Globus pallidus (tissue), 1 donor: Measurements from ENCODE around the gene ACBD5.
A peak's percentile ranks its signal among the peaks of the same experiment; 100 is the strongest.
"Not testable (repeated sequence)": the region's sequence is repeated elsewhere in the genome, so short reads cannot be mapped to it uniquely, and the experiment has no call there.

Experiments
- DNase-seq: peaks from one replicate; pipeline ENCODE4 v3.0.0-alpha.2; 2015; ENCODE audit warnings: low spot score

Gene ACBD5

GRCh38 chr10:27241010-27241651, 534 bp upstream of the ACBD5 start:
- peak; percentile 48 for DNase-seq

- DNase-seq = not testable (repeated sequence)
Observed at GRCh38 chr10:27237531-27237930, 3.1 kb downstream of the ACBD5 start.

- DNase-seq = not testable (repeated sequence)
Observed at GRCh38 chr10:27236589-27237128, 3.9 kb downstream of the ACBD5 start.

- DNase-seq = no peak
Observed at GRCh38 chr10:27235706-27236105, 4.9 kb downstream of the ACBD5 start.

- DNase-seq = no peak
Observed at GRCh38 chr10:27230022-27230421, 10.6 kb downstream of the ACBD5 start.

- DNase-seq = no peak
Observed at GRCh38 chr10:27225642-27226257, 14.8 kb downstream of the ACBD5 start.

GRCh38 chr10:27225011-27225590, 15.5 kb downstream of the ACBD5 start:
- DNase-seq = no peak

- DNase-seq = peak; percentile 7
Observed at GRCh38 chr10:27223964-27224363, 16.6 kb downstream of the ACBD5 start.

GRCh38 chr10:27207350-27207749, 33.2 kb downstream of the ACBD5 start:
- no peak for DNase-seq

GRCh38 chr10:27203806-27204205, 36.8 kb downstream of the ACBD5 start:
- no peak for DNase-seq

GRCh38 chr10:27197980-27198620, 42.5 kb downstream of the ACBD5 start:
- no peak for DNase-seq

- DNase-seq = peak; percentile 23
Observed at GRCh38 chr10:27192284-27192683, 48.3 kb downstream of the ACBD5 start.

GRCh38 chr10:27190508-27190907, 50.1 kb downstream of the ACBD5 start:
- no peak for DNase-seq

GRCh38 chr10:27188897-27189296, 51.7 kb downstream of the ACBD5 start:
- no peak for DNase-seq

- no peak for DNase-seq
Observed at GRCh38 chr10:27188259-27188658, 52.3 kb downstream of the ACBD5 start.

- no peak for DNase-seq
Observed at GRCh38 chr10:27169849-27170248, 70.7 kb downstream of the ACBD5 start.

- DNase-seq = no peak
Observed at GRCh38 chr10:27158421-27158820, 82.2 kb downstream of the ACBD5 start.

- no peak for DNase-seq
Observed at GRCh38 chr10:27157150-27157549, 83.4 kb downstream of the ACBD5 start.

GRCh38 chr10:27156566-27156965, 84.0 kb downstream of the ACBD5 start:
- DNase-seq = not testable (repeated sequence)

- peak; percentile 87 for DNase-seq
Observed at GRCh38 chr10:27155066-27155754, 85.4 kb downstream of the ACBD5 start, which contains the start of gene MASTL. Gene MASTL (plus strand): TSS chr10:27155352. CDS start chr10:27155427, 75 bp downstream.

GRCh38 chr10:27153845-27154193, 86.8 kb downstream of the ACBD5 start:
- no peak for DNase-seq

- no peak for DNase-seq
Observed at GRCh38 chr10:27153329-27153728, 87.3 kb downstream of the ACBD5 start.
